Measurements from ENCODE around the gene HDAC9.

- TF ChIP-seq, protein P1, sequence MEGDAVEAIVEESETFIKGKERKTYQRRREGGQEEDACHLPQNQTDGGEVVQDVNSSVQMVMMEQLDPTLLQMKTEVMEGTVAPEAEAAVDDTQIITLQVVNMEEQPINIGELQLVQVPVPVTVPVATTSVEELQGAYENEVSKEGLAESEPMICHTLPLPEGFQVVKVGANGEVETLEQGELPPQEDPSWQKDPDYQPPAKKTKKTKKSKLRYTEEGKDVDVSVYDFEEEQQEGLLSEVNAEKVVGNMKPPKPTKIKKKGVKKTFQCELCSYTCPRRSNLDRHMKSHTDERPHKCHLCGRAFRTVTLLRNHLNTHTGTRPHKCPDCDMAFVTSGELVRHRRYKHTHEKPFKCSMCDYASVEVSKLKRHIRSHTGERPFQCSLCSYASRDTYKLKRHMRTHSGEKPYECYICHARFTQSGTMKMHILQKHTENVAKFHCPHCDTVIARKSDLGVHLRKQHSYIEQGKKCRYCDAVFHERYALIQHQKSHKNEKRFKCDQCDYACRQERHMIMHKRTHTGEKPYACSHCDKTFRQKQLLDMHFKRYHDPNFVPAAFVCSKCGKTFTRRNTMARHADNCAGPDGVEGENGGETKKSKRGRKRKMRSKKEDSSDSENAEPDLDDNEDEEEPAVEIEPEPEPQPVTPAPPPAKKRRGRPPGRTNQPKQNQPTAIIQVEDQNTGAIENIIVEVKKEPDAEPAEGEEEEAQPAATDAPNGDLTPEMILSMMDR (IDR thresholded peaks at IDR 0.05) = no peak
- no peak for TF ChIP-seq POLR2A (IDR thresholded peaks at IDR 0.05)
Measured at GRCh38 chr7:18975276-18975675, 479.7 kb downstream of the HDAC9 start.

Data from adrenal gland (tissue), 5 donors.